ENCODE results near the gene PSAP.
"Not testable (repeated sequence)": the region's sequence is repeated elsewhere in the genome, so short reads cannot be mapped to it uniquely, and the experiment has no call there.

Gene PSAP

DNA sequence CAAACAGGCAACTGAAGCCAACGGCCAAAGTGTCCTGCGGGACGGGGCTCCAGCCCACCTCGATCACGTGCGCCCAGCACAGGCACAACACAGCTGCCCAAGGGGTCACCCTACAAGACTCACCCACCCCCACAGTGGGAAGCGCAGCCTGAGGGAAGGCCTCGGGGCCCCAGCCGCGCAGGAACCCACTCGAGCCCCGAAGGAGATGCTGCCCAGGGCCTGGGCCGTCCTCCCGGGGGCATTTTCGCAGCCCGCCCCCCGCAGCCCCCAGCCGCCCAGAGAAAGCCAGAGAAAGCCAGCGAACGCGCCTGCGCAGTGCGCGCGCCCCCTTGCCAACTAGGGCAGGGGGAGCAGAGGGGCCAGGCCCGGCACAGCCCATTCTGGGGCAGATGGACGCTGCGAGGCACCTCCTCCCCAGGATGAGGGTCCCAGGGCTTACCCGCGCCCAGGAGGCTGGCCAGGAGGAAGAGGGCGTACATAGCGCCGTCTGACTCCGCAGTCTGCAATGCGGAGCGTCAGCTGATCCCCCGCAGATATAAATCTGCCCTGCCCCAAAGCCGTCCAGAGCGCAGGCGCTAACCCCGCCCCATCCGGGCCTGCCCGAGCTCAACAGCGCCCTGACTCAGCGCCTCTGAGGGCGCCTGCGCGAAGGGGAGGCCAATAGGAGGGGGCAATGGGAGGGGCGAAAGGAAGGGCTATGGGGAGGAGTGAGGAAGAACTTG is at the start of gene PSAP:
PSAP (minus strand) TSS at position 509 of the 722 bp plus-strand sequence; CDS start at position 479, 30 bp downstream.
- DNase-seq (ENCODE audit: low read depth), result peak; percentile 98
- H3K4me3 ChIP-seq (ENCODE audit: low read length), result peak within 1 kb of the TSS; percentile 98
- TF ChIP-seq, protein P1, sequence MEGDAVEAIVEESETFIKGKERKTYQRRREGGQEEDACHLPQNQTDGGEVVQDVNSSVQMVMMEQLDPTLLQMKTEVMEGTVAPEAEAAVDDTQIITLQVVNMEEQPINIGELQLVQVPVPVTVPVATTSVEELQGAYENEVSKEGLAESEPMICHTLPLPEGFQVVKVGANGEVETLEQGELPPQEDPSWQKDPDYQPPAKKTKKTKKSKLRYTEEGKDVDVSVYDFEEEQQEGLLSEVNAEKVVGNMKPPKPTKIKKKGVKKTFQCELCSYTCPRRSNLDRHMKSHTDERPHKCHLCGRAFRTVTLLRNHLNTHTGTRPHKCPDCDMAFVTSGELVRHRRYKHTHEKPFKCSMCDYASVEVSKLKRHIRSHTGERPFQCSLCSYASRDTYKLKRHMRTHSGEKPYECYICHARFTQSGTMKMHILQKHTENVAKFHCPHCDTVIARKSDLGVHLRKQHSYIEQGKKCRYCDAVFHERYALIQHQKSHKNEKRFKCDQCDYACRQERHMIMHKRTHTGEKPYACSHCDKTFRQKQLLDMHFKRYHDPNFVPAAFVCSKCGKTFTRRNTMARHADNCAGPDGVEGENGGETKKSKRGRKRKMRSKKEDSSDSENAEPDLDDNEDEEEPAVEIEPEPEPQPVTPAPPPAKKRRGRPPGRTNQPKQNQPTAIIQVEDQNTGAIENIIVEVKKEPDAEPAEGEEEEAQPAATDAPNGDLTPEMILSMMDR (IDR thresholded peaks at IDR 0.05; ENCODE audit: insufficient read depth, low read depth, low read length, missing control alignments), result no peak

DNA sequence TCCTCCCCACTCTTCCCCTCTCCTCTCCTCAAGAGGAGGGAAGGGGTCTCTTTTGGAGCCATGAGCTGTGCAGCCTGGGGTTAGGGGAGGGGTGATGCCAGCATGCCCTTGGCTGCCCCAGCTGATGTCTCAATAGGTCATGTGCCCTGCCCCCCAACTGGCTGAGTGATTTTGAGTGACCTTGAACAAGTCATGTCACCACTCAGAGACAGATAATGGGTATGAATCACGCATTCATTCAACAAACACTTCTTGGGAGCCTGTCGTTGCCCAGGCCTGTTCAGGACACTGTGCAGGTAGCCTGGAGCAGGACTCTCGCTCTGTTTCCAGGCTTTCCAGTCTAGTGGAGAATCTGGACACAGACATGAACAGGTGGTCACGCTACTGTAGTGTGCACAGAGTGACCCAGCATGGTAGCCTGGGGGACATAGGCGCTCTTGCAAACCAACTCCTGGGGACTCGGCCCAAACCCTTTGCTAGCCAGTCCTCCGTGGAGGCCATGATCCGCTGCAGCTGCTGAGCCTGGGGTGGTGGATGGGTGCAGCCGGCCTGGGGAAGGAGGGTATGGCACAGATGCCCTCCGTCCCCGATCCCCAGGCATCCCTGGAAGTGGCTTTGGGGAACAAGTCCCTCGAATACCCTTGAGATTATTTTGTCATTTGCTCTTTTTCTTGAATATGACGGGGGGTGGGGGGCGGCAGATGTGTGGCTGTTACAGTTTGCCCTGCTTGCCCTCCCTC is 49.6 kb upstream of the PSAP start:
- no peak for DNase-seq (ENCODE audit: low read depth)
- H3K4me3 ChIP-seq (ENCODE audit: low read length), result no peak overlapping the region
- TF ChIP-seq, protein P1 (IDR thresholded peaks at IDR 0.05; ENCODE audit: insufficient read depth, low read depth, low read length, missing control alignments), result no peak

DNA sequence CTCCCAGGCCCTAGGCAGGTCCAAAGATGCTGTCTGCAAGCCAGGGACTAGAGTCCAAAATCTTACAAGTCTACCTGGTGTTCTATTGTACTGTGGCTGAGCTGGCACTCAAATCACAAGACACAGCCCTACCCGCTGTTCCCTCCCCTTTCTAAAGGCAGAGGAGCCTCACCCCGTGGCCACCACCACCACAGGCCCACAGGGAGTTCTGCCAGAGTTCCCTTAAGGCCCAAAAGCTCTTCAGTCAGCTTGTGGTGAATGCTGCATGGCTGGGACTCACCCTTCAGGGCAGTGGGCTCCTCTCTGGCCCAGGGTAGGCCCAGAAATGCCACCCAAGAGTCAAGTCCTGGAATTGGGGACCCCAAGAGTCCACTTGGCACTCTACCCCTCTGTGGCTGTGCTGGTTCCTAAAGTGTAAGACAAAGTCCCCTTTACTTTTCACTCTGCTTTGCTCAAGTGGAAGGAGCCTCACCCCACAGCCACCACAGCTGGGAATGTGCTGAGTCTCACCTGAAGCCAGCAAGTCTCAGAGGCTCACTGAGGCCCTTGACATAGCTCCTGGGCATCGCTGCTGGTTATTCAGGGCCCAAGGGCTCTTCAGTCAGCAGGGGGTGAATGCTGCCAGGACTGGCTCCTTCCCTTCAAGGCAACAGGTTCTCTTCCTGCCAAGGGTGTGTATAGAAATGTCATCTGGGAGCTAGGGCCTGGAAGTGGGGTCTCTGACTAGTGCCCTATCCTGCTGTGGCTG is 48.8 kb upstream of the PSAP start:
- TF ChIP-seq, protein P1 (IDR thresholded peaks at IDR 0.05; ENCODE audit: insufficient read depth, low read depth, low read length, missing control alignments), result no peak
- H3K4me3 ChIP-seq (ENCODE audit: low read length), result no peak overlapping the region
- DNase-seq (ENCODE audit: low read depth), result no peak

DNA sequence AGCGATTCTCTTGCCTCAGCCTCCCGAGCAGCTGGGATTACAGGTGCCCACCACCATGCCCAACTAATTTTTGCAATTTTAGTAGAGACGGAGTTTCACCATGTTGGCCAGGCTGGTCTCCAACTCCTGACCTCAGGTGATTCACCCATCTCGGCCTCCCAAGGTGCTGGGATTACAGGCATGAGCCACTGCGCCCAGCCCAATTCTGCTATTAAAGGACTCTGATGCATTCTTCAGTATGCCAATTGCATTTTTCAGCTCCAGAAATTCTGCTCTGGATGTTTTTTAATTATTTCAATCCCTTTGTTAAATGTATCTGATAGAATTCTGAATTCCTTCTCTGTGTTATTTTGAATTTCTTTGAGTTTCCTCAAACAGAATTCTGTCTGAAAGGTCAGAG is 47.3 kb upstream of the PSAP start:
- not testable (repeated sequence) for DNase-seq (ENCODE audit: low read depth); H3K4me3 ChIP-seq (ENCODE audit: low read length)

DNA sequence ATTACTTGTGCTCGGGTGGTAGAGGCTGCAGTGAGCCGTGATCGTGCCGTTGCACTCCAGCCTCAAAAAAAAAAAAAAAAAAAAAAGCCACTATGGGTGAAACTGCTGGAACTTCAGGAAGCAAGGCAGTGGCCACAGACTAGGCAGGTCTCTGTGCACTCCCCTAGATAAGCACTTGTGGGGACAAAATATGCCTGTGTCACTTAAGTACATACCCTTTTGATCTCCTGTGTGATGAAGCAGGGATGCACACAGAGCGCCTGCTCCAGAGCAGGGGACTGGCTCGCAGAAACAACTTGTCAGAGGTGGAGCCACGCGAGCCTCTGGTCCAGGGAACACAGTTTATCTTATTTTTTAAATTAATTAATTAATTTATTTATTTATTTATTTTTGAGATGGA is 42.9 kb upstream of the PSAP start:
- TF ChIP-seq, protein P1 (IDR thresholded peaks at IDR 0.05; ENCODE audit: insufficient read depth, low read depth, low read length, missing control alignments), result no peak
- H3K4me3 ChIP-seq (ENCODE audit: low read length), result no peak overlapping the region
- DNase-seq (ENCODE audit: low read depth), result no peak

DNA sequence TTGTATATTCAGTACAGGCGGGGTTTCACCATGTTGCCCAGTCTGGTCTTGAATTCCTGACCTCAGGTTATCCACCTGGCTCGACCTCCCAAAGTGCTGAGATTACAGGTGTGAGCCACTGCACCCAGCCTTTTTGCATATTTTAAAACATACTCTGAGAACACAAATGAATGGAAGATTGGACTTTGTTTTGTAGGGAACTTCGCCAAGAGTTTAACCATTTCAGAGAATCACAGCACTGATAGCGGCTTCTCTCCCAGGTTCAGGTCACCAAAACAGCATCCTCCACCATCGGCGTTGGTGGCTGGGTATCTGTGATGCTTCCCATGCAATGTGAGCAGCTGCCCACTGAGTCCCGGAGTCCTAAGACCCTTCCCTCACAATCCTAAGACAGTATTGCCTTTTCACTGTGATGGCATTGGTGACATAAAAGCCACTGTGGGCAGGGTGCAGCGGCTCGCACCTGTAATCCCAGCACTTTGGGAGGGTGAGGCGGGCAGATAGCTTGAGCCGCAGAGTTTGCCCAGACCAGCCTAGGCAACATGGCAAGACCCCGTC is 42.3 kb upstream of the PSAP start:
- no peak overlapping the region for H3K4me3 ChIP-seq (ENCODE audit: low read length)
- TF ChIP-seq, protein P1 (IDR thresholded peaks at IDR 0.05; ENCODE audit: insufficient read depth, low read depth, low read length, missing control alignments), result no peak
- DNase-seq (ENCODE audit: low read depth), result no peak

DNA sequence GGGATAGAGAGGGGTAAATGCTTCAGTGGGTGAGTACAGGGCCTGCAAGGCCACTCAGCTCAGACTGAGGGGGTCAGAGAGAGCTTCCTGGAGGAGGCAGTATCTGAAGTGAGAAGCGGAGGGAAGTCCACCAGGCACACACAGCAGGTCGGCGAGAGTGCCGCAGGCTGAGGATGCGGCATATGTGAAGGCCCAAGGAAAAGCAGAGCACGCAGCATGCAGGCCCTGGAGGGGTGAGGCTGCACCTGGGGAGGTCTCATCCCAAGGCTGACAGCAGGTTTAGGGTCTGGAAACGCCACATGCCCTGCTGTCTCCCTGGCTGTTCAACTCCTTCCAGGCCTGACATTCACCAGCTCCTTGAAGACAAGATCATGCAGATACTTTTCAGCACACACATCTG is 40.4 kb upstream of the PSAP start:
- no peak for DNase-seq (ENCODE audit: low read depth)
- TF ChIP-seq, protein P1 (IDR thresholded peaks at IDR 0.05; ENCODE audit: insufficient read depth, low read depth, low read length, missing control alignments), result no peak
- no peak overlapping the region for H3K4me3 ChIP-seq (ENCODE audit: low read length)
